ENCODE results near the gene PLXND1.

Gene PLXND1

GRCh38 chr3:129584631-129585030 is 21.8 kb downstream of the PLXND1 start:
- DNase-seq (ENCODE audit: low read depth), result no peak

- DNase-seq (ENCODE audit: low read depth), result no peak
Measured at GRCh38 chr3:129583289-129583688, 23.2 kb downstream of the PLXND1 start.

GRCh38 chr3:129582799-129583198 is 23.7 kb downstream of the PLXND1 start:
- no peak for DNase-seq (ENCODE audit: low read depth)

- no peak for DNase-seq (ENCODE audit: low read depth)
Measured at GRCh38 chr3:129581623-129582022, 24.9 kb downstream of the PLXND1 start.

DNA sequence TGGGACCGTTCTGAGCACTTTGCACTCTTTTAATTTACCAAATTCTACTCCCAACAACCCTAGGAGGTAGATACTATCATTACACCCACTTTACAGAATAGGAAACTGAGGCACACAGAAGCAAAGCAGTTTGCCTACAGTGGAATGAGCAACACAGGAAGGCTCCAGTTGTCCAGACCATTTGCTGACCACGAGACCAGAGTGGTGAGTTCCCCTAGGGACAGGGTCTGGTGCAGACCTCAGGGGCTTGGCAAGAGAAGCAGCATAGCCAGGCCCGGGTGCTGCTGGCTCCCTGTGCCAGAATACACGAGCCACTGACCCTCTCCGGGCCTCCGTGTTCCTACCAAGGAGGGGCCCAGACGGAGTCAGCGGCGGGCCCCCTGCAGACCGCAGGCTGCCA is 26.5 kb downstream of the PLXND1 start:
- no peak for DNase-seq (ENCODE audit: low read depth)

- no peak for DNase-seq (ENCODE audit: low read depth)
Measured at GRCh38 chr3:129577925-129578786, 28.3 kb downstream of the PLXND1 start.

GRCh38 chr3:129577366-129577765 is 29.1 kb downstream of the PLXND1 start:
- no peak for DNase-seq (ENCODE audit: low read depth)

DNA sequence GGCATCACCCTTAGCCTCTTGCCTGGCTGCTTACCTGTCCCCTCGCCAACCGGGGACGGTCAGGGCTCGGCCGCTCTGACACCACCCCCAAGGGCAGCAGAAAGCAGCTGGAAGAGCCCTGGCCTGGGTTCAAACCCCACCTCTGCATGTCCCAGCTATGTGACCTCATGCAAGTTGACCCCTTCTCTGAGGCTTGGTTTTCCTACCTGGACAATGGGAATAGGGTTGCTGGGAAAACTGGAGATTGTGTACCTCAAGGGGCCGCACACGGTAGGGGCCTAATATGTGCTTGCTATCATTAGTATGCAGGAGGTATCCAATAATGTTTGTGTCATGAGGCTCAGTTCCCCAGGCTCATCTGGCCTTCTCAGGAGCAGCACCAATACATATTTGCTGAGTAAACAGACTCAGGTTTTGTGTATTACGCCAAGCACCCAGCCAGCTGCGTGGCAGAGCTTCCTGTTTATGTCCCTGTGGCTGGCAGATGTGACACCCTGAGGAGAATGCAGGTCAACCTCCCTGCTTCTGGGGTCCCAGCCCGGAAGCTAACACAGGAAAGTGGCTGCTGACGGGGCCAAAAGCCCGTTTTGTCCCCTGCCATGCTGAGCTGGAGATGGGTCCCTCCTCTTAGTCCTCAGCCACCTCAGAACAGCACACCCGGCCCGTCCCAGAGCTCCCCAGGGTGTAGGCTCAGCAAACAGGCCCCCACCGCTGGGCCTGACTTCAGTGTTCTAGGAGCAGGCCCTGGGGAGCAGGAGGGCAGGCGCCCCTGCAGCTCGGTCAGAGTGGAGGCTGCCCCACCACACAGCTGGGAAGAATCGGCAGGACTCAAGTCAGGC is 29.7 kb downstream of the PLXND1 start:
- DNase-seq (ENCODE audit: low read depth), result no peak

DNA sequence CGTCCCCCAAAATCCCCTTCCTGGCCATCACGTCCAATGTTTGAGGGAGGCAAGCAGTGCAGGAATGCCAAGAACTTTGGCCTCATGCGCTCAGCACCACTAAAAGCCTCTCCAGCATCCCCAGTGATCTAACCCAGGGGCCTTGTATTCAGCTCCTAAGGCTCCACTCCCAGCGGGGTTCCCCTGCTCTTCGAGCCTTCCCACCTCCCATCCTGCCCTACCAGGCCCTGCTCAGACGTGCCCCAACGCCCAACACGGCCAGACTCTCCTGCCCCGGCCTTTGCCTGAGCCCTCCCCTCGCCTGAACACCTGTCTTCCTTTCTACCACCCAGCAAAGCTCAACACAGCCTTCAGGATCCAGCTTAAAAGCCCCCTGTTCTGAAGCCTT is 30.5 kb downstream of the PLXND1 start:
- no peak for DNase-seq (ENCODE audit: low read depth)

- no peak for DNase-seq (ENCODE audit: low read depth)
Measured at GRCh38 chr3:129575233-129575996, 31.1 kb downstream of the PLXND1 start.

DNA sequence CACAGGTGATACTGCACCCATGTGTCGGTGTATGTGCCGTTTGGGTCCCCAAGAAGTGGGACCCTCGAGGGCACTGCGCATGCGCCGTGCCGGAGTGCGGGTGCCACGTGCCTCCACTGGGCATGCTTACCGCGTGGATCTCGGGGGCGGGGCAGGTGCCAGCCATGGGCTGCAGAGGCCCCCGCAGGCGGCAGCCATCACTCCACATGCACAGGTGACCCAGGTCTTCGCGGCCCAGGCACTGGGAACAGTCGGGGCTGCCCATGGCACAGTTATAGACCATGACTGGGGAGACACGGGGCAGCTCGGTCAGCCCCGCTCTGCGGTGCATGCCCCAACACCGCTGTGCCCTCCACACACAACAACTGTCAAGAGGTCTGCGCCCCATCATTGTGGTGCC is 32.3 kb downstream of the PLXND1 start:
- no peak for DNase-seq (ENCODE audit: low read depth)

- DNase-seq (ENCODE audit: low read depth), result no peak
Measured at GRCh38 chr3:129573493-129573892, 33.0 kb downstream of the PLXND1 start.

GRCh38 chr3:129572603-129573002 is 33.9 kb downstream of the PLXND1 start:
- DNase-seq (ENCODE audit: low read depth), result no peak

- no peak for DNase-seq (ENCODE audit: low read depth)
Measured at GRCh38 chr3:129571605-129572547, 34.6 kb downstream of the PLXND1 start.

DNA sequence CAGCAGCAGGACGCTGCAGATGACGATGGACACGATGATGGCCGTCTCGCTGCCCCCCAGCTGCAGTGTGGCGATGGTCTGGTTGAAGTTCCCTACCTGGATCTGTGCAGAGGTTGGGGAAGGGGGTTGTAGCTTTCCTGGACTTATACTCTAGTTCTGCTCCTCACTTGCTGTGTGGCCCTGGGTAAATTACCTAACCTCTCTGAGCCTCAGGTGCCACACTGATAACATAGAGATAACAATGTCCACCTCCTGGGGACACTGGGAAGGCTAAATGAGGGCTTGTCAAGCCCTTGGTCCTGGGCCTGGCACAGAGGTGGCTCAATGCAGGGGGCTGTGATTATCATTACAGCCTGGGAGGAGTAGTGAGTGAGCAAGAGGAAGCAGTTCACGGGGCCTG is 36.6 kb downstream of the PLXND1 start:
- DNase-seq (ENCODE audit: low read depth), result no peak

- DNase-seq (ENCODE audit: low read depth), result no peak
Measured at GRCh38 chr3:129567939-129568338, 38.5 kb downstream of the PLXND1 start.

GRCh38 chr3:129567176-129567705 is 39.2 kb downstream of the PLXND1 start:
- no peak for DNase-seq (ENCODE audit: low read depth)

DNA sequence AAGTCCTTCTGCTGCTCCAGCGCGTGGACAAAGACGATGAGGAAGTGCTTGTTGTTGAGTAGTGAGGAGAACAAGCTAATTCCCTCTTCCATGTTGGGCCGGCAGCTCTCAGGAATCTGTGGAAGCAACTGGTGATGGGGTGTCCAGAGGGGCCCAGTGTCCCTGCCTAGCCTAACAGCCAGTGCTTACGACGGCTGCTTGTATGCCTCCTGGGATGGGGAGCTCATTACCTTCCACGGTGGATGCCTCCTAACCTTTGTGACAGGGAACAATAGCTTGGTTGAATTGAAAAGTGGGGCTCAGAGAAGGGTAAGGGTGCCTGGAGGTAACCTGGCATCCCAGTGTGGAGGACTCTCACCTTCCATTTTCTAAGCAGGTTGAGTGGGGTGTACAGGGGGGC is 40.6 kb downstream of the PLXND1 start:
- no peak for DNase-seq (ENCODE audit: low read depth)

- no peak for DNase-seq (ENCODE audit: low read depth)
Measured at GRCh38 chr3:129564981-129565644, 41.4 kb downstream of the PLXND1 start.

DNA sequence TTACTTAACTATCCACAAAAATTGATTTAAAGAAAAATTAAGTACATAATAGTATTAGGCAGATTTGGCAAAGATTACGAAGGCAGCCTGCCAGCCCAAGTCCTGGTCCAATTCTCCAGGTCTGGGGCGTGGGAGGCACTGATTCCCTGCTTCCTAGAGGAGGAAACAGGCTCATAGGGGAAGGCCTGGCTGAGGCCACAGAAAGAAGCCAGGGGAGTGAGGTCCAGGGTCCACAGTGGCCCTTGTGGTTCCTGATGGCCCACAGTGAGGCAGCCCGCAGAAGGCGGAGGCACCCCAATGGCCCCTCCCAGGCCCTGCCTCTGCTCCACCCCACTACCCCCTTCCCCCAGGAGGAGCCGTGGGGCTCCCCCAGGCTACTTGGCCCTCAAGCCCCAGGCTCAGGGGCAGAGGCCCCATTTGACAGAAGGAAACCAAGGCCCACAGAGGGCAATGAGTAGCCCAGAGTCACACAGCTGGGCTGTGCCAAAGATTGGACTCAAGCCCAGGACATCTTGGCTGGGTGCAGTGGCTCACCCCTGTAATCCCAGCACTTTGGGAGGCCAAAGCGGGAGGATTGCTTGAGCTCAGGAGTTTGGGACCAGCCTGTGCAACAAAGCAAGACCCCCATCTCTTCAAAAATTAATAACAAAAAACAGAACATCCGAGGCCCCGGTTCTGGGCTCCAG is 42.5 kb downstream of the PLXND1 start:
- no peak for DNase-seq (ENCODE audit: low read depth)

Measured in CMK (cell line).